ENCODE results near the gene TMEM63A.
A peak's percentile ranks its signal among the peaks of the same experiment; 100 is the strongest.
"Not testable (repeated sequence)": the region's sequence is repeated elsewhere in the genome, so short reads cannot be mapped to it uniquely, and the experiment has no call there.

The TMEM63A gene

GRCh38 chr1:225881959-225882693 is at the start of gene TMEM63A:
Gene TMEM63A, minus strand, starts transcription at chr1:225882380. Its CDS starts 4,800 bp downstream, at chr1:225877580.
- DNase-seq, result no peak

GRCh38 chr1:225931270-225932136 is 49.3 kb upstream of the TMEM63A start:
- no peak for DNase-seq

- DNase-seq, result no peak
Observed at GRCh38 chr1:225930566-225930965, 48.4 kb upstream of the TMEM63A start.

GRCh38 chr1:225929462-225929861 is 47.3 kb upstream of the TMEM63A start:
- not testable (repeated sequence) for DNase-seq

- DNase-seq, result no peak
Observed at GRCh38 chr1:225928186-225929175, 46.3 kb upstream of the TMEM63A start.

- DNase-seq, result no peak
Observed at GRCh38 chr1:225926551-225927113, 44.5 kb upstream of the TMEM63A start.

- DNase-seq, result peak; percentile 97
Observed at GRCh38 chr1:225923692-225924555, 41.7 kb upstream of the TMEM63A start, which contains the start of gene PYCR2. Gene PYCR2, minus strand, starts transcription at chr1:225924250. Its CDS starts 140 bp downstream, at chr1:225924110.

GRCh38 chr1:225923381-225923691 is 41.2 kb upstream of the TMEM63A start:
- no peak for DNase-seq

- no peak for DNase-seq
Observed at GRCh38 chr1:225921734-225922709, 39.8 kb upstream of the TMEM63A start.

GRCh38 chr1:225919906-225920305 is 37.7 kb upstream of the TMEM63A start:
- DNase-seq, result peak; percentile 18

GRCh38 chr1:225918280-225918679 is 36.1 kb upstream of the TMEM63A start:
- no peak for DNase-seq

- no peak for DNase-seq
Observed at GRCh38 chr1:225917536-225917935, 35.4 kb upstream of the TMEM63A start.

GRCh38 chr1:225917101-225917500 is 34.9 kb upstream of the TMEM63A start:
- no peak for DNase-seq

GRCh38 chr1:225915538-225915991 is 33.4 kb upstream of the TMEM63A start:
- peak; percentile 21 for DNase-seq

GRCh38 chr1:225914947-225915346 is 32.8 kb upstream of the TMEM63A start:
- no peak for DNase-seq

- no peak for DNase-seq
Observed at GRCh38 chr1:225914391-225914790, 32.2 kb upstream of the TMEM63A start.

- no peak for DNase-seq
Observed at GRCh38 chr1:225911191-225912130, 29.3 kb upstream of the TMEM63A start.

- no peak for DNase-seq
Observed at GRCh38 chr1:225909477-225909876, 27.3 kb upstream of the TMEM63A start.

- DNase-seq, result no peak
Observed at GRCh38 chr1:225908773-225909172, 26.6 kb upstream of the TMEM63A start.

Measured in NCI-H1092 (cell line).